Kidney epithelial cell (primary cell): ENCODE measurements around the gene C2CD4A. TPM values are rescaled to one million over a fixed set of nuclear protein-coding genes. Genes with fewer than 3 reads are reported as not detected.

Source experiments
- DNase-seq: peaks from one replicate; pipeline ENCODE4 v3.0.0-alpha.2; 2010; ENCODE audit warnings: low read depth
- H3K27me3 ChIP-seq: 2 replicates; pipeline ENCODE4 v1.6.0; 2011; ENCODE audit warnings: low read length; ENCODE audit not compliant: control insufficient read depth, insufficient read depth
- H3K36me3 ChIP-seq: 2 replicates; pipeline ENCODE4 v1.5.1; 2011; ENCODE audit warnings: low read length; ENCODE audit not compliant: control insufficient read depth, insufficient read depth
- H3K4me3 ChIP-seq: 2 replicates; pipeline ENCODE4 v1.5.1; 2011; ENCODE audit warnings: low read depth, mild to moderate bottlenecking, control low read depth, low read length
- total RNA-seq: library from RNA; depleted of rRNA; stranded (reverse); fragments of >200 nt; gene quantifications from 2 replicates; pipeline ENCODE4 v1.2.3, GENCODE V29; 2015
- TF ChIP-seq, protein P1 (sequence below): IDR thresholded peaks from 2 replicates; pipeline ENCODE4 v1.5.1; 2011; ENCODE audit warnings: mild to moderate bottlenecking, moderate library complexity, low read length, control low read depth, inconsistent platforms; ENCODE audit not compliant: insufficient read depth, poor library complexity, severe bottlenecking

The C2CD4A gene, protein sequence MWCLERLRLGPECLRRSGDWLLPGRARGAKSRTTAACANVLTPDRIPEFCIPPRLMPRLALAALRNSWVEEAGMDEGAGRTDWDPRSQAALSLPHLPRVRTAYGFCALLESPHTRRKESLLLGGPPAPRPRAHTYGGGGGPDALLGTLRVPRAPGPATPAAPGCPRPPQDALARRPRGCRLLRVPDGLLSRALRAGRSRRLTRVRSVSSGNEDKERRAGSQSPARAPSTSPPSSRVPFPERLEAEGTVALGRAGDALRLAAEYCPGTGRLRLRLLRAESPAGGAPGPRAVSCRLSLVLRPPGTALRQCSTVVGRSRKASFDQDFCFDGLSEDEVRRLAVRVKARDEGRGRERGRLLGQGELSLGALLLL
- 0.25 and 0.75 TPM in 2 replicates for total RNA-seq

DNA sequence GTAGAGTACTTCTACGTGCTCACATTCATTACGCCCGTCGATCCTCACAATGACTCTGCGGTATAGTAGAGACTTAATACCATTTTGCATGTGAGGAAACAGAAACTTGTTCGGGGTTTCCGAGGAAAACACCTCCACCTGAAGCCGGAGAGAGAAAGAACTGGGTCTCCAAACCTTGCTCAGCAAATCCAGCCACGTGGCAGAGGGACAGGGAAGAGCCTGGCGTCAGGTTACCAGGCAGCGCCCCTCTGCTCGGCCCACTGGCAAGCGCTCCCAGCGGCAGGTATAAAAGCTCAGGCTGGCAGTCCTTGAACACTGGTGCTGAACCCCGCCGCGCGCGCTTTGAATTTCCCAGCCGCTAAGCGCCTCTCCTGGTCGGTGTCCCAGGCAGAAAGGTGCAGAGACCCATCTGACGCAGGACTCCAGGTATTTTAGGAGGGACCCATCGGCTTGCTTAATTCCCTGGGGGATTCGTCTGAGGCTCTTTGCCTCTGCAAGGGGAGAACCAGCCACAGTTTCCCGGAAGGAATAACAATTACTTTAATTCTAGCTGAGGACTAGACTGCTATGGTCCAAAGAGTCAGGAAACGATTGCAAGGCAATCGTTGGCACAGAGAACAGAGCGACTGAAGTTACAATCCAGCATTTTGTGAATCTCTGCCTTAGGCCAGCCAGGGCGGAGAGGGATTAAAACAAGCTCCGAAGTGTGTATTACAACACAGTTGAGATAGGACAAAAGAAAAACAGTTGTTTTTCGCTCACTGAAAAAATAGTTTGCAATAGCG lies at the start of gene C2CD4A:
C2CD4A (plus strand) TSS at position 315 of the 785 bp plus-strand sequence. CDS start 637 bp downstream, outside the sequence.
- peak within 1 kb of the TSS; percentile 34 for H3K4me3 ChIP-seq
- TF ChIP-seq, protein P1, sequence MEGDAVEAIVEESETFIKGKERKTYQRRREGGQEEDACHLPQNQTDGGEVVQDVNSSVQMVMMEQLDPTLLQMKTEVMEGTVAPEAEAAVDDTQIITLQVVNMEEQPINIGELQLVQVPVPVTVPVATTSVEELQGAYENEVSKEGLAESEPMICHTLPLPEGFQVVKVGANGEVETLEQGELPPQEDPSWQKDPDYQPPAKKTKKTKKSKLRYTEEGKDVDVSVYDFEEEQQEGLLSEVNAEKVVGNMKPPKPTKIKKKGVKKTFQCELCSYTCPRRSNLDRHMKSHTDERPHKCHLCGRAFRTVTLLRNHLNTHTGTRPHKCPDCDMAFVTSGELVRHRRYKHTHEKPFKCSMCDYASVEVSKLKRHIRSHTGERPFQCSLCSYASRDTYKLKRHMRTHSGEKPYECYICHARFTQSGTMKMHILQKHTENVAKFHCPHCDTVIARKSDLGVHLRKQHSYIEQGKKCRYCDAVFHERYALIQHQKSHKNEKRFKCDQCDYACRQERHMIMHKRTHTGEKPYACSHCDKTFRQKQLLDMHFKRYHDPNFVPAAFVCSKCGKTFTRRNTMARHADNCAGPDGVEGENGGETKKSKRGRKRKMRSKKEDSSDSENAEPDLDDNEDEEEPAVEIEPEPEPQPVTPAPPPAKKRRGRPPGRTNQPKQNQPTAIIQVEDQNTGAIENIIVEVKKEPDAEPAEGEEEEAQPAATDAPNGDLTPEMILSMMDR, result peak; percentile 43
- H3K36me3 ChIP-seq, result no peaks in the 10 kb centered on the region
- H3K27me3 ChIP-seq, result peaks cover 5% of the 10 kb centered on the region
- no peak for DNase-seq

DNA sequence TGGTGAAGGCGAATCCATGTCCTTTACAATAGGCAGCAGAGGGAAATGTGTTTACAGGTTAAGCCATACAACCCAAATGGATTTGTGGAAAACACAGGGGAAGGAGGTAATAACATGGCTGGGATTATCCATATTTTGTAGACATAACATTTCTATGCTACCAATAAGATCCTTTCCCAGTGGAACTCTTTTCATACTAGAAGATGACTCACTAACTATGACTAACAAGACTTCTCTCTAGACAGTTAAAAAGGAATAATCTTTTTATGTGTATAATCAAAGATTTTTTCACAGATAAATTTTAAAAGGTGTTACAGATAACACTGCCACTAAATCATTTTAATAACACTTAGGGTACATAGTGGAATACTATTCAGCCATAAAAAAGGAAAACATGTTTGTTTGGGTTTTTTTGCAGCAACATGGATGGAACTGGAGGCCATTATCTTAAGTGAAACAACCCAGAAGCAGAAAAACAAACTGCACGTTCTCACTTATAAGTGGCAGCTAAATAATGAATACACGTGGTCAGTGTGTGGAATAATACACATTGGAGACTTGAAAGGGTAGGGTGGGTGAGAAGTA lies 46.1 kb upstream of the C2CD4A start:
- no peaks in the 10 kb centered on the region for H3K27me3 ChIP-seq
- H3K36me3 ChIP-seq, result no peaks in the 10 kb centered on the region
- no peak overlapping the region for H3K4me3 ChIP-seq
- DNase-seq, result no peak
- TF ChIP-seq, protein P1, result no peak

DNA sequence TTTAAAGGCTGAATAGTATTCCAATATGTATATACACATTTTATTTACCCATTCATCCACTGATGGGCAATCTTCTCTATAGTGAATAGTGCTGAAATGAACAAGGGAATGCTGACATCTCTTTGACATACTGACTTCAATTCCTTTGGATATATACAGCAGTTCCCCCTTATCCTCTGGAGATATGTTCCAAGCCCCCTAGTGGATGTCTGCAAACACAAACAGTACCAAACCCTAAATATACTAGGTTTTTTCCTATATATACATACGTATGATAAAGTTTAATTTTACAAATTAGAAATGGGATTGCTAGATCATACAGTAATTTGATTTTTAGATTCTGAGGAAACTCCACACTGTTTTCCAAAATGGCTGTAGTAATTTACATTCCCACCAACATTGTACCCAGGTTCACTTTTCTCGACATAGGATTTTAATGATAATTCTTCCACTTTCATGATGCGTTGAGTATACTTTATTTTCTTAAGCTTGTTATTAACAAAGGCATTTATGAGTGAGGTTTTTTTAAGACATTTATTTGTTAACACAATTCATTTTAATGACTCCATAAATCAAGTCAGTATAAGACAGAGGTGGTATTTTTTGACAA lies 44.7 kb upstream of the C2CD4A start:
- Histone ChIP-seq H3K4me3 (no peak overlapping the region), H3K36me3 (no peaks in the 10 kb centered on the region), H3K27me3 (no peaks in the 10 kb centered on the region)
- DNase-seq, result no peak
- TF ChIP-seq, protein P1, result peak; percentile 41

DNA sequence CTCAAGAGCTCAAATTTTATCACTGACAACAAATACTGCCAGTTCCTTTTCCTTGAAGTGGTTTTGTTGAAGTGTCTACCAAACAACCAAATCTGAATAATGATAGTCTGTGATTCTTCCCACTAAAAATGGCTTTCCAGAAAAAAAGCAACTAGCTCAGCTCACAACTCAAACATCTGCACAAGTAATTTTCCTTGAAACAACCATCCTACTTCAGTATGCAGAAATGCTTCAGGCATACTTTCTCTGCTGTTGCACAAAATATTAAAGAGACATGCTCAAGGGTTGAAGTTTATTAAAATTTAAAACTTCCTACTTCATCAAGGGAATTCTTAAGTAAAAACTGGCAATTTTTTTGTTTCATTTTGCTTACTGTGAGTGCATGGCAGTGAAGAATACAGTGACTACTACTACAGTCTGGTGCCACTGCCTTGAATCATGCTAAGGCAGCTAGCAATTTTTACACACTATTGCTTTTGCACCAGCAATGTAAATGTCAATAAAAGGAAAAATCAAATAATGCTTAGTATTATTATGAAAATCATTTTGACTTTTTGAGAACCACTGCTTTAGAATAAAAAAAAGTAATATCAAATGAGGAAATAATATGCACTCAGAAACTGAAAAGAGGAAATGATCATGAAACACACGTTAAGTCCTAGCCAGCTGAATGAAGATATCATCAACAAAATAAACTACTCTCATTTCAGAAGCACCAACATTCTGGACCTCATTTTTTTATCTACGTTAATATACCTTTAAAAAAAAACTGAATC lies 40.1 kb upstream of the C2CD4A start:
- DNase-seq, result no peak
- TF ChIP-seq, protein P1, result no peak

DNA sequence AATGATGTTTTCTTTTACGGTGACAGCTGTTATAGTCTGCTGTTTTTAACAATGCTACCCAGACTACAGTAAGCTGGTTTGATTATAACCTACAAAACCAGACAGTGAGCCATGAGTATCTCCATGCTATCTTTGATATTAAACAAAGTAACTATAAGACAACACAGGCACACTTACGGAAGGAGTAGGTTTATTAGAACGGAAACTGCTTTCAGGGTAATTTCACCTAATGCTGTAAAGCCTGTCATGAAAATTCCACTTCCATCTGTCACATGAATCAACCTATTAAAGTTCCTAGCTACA lies 39.6 kb upstream of the C2CD4A start:
- Histone ChIP-seq H3K27me3 (no peaks in the 10 kb centered on the region), H3K4me3 (no peak overlapping the region), H3K36me3 (no peaks in the 10 kb centered on the region)
- no peak for DNase-seq
- TF ChIP-seq, protein P1, result no peak

More for the DNA sequence above, 40.1 kb upstream of the C2CD4A start:
- H3K27me3 ChIP-seq, result no peaks in the 10 kb centered on the region
- H3K36me3 ChIP-seq, result no peaks in the 10 kb centered on the region
- no peak overlapping the region for H3K4me3 ChIP-seq
